ENCODE measurements around the gene ZNF518B.
"Not testable (repeated sequence)": the region's sequence is repeated elsewhere in the genome, so short reads cannot be mapped to it uniquely, and the experiment has no call there.

The ZNF518B gene

DNA sequence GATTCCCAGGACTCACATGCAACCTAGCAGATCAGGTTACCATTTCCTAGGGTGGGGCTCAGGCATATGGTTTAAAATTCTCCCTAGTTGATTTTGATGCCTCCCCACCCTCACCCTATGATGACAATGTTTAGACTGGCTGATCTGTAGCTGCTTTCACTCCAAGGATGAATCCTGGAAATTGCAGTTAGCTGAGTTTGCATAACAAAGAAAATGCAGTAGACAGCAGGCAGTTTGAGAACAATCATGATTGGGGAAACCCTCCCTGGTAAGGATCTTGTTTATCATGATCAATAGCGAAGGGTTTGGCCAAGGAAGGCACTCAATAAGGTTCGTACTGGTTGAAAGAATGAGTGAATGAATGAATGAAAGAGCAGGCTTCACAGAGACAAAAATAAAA is 2.1 kb downstream of the ZNF518B start:
- DNase-seq, result no peak

DNA sequence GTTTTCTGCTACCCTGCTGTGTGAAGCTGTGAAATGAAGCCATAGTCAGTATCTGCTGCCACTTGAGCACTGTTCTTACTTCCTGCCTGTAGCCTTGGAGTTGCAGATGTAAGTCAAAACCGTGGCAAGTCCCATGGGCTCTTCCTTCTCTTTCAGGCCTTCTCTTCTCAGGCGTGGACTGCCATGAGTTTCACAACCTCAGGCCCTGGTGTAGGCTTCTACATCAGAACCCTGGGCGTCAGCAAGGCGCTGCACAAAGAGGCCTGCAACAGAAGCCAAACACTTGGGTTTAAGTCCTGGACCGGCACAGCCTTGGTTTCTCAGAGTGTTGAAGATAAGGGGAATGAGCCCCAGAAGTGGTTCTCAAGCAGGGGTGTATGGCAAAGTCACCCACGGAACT is 2.5 kb downstream of the ZNF518B start:
- DNase-seq, result no peak

DNA sequence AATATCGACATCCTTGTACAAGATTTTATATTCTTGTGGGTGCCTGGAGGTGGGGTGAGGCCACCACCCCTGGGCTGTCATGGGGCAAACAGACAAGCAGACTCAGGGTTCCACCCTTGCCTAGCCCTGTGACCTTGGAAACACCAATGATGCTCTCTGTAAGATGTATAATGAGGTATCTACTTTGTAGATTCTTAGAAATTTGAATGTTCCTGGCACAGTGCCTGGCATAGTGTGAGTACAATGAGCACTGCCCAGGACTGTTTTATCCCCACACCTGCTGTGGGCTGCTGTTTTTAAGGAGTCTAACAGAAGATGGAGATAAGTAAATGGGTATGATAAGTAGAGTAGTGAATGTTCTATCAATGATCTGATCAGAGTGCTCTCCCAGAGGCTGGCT is 3.1 kb downstream of the ZNF518B start:
- DNase-seq, result no peak

DNA sequence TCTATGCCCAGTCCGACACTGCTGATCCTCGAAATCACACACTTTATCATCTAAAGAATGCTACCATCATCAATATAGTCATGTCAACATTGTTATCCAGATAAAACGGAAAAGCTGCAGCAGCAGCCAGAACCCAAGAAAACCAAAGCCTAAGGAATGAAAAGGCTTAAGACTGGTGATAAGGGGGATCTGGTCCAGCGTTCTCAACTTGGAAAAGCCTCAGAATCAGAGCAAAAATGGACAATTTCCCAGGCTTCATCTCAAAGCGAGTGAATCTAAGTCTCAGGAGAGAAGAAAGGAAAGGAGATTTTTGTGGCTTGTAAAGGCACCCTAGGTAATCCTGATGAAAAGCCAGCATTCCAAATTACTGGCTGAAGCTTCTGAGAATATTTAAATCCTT is 8.2 kb downstream of the ZNF518B start:
- no peak for DNase-seq

DNA sequence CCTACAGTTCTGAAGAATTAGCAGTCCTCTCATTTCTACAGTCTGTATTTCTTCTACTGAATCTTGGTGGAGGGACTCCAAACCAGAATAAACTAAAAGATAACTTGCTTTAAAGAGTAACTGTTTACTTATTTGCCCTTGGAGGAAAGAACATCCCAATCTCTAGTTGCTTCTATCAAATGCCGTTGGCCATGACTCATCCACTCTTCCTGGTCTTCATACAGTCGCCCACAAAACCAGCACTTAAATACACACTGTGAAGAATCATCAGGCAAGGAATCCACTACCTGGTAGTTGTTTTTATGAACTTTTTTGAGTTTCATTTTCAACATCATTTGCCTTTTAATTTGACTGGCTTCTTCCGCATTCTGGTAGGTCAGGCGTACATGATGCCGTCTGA is 14.2 kb downstream of the ZNF518B start:
- DNase-seq, result no peak

DNA sequence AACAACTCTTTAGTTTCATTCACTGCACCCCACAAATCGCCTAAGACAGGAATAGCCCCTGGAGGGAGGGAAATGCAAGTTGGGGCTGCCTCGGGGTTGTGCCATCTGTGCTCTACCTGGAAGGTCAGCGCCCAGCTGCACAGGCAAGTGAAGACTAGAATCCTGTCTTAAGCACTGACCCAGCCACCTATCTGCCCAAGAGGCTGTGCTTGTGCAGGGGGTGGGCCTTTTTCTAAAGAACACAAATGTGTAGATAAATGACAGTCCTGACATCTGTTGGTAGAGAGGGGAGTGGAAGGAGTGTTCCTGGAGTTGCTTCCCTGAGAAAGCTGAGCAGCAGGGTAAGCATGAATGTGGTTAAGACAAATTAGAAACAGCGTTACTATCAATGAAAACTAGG is 15.7 kb downstream of the ZNF518B start:
- DNase-seq, result no peak

DNA sequence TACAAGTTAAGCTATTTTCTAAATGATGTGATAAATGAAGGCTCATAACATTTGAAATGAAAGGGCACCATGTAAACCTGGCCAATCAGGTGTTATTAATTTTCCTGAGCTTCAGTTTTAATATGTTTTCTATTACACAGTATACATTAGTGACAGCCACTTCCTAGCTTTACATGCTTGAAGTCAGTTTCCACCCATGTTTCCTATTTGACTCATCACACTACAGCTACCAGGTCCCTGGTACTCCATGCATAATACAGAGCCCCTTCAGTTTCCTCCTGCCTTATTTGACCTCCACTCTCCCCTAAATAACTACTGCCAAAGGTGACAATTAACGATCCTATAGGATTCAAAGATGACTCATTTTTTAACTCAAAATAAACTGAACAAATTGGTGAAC is 18.3 kb downstream of the ZNF518B start:
- DNase-seq, result no peak

DNA sequence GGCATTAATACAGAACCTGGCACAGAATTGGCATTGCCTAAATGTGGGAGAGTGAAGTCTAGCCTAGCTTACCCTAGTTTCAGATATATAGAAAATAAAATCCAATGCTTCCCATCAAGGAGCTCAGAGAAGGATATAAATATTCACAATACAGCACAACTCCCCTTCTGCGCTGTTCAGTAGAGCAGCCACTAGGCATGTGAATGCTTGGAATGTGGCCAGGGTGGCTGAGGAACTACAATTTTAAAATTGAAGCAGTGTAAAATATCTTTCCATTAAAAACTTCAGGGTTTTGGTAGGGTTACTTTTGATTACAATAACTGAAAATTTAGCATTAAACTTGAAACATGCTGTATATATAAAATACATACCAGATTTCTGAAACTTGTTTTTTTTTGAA is 19.5 kb downstream of the ZNF518B start:
- no peak for DNase-seq

DNA sequence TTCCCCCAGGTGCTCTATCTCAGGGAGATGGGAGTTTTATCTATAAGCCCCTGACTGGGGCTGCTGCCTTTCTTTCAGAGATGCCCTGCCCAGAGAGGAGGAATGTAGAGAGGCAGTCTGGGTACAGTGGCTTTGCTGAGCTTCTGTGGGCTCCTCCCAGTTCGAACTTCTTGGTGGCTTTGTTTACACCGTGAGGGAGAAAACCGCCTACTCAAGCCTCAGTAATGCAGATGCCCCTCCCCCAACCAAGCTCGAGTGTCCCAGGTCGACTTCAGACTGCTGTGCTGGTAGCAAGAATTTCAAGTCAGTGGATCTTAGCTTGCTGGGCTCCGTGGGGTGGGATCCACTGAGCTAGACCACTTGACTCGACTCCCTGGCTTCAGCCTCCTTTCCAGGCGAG is 29.5 kb downstream of the ZNF518B start:
- DNase-seq, result not testable (repeated sequence)

DNA sequence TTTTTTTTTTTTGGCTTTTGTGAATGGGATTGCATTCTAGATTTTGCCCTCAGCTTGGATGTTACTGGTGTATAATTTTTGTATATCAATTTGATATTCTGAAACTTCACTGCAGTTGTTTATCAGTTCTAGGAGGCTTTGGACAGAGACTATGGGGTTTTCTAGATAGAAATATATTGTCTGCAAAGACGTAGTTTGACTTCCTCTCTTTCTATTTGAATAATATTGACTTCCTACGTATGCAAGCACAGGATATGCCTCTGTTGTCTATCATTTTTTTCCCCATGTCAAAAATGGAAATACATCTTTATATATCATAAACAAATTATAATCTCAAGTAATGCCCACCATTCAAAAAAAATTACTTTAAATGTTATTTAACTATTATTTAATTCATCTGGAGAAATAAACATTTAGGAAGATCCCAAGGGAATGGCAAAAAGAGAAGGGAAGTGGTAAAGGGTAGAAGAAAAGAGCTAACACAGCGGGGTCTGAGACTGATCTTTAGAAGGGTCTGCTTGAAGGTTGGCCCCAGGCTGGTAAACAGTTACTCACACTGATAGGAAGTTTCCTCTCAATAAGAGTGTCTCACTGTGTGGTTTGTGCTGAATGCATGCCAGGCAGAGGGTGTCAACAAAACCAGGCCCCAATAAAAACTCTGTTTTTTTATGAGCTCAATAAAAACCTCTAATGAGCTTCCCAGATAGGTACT is 35.7 kb downstream of the ZNF518B start:
- DNase-seq, result no peak

DNA sequence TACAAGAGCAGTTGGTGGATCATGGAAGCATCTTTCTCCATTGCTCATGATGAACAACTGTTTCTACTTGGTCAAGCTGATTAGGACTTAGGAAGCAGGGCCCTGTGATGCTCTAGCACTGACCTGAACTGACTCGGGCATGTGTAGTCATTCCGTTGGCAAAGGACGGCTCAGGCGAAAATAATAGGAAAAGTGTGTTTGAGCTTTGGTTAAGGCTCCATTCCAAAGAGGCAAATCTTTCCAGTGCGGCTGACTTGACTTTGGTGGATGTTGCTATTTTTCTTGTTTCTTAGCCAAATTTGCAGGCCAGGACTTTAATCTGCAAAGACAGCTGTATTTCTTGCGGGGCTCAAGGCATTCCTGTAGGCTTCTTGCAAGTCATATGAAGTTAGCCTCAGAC is 39.5 kb downstream of the ZNF518B start:
- no peak for DNase-seq

DNA sequence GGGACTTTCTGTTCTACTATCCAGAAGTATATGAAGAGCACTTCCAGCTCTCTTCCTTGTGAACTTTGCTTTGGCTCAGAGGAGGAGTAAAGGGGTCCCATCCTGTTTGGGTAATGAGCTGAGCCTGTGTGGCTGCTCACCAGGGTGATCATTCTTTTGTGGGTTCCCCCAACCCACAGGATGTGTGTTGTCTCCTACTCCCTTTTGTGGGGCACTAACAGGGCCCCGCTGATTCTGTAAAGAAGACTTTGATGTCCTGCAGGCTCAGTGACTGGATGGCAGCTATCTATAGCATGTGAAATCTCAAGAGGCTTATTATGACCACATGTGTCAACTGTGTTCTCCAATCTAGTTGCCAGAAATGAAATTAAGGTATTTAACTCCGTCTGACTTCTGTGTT is 40.8 kb downstream of the ZNF518B start:
- DNase-seq, result no peak

DNA sequence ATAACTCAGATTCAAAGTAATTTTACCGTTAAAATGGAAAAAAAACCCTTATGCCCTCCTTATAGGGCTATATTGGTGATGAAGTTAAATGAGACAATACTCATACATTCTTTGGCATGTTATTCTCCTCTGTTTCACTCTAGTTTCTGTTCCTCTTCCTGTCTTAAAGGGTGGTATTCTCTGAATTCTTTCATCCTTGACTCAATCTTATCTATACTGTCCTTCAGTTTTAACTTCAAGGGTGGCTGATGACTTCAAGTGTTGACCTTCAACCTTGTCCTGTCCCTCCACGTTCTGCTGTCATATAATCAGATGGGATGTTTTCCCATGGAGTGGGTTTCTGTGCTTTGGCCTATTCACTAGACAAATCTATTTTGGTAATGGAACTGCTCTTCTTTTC is 44.0 kb downstream of the ZNF518B start:
- DNase-seq, result no peak

DNA sequence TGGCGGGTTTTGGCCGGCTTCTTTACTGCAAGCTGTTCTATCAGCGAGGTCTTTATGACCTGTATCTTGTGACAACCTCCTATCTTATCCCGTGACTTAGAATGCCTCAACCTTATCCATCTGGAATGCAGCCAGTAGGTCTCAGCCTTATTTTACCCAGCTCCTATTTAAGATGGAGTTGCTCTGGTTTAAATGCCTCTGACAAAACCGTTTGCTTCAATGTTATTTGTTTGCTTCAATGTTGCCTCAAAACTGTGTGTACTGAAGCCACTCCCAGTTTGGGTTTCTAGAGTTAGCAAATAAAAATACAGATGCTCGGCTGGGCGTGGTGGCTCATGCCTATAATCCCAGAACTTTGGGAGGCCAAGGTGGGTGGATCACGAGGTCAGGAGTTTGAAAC is 51.6 kb downstream of the ZNF518B start:
- DNase-seq, result no peak

DNA sequence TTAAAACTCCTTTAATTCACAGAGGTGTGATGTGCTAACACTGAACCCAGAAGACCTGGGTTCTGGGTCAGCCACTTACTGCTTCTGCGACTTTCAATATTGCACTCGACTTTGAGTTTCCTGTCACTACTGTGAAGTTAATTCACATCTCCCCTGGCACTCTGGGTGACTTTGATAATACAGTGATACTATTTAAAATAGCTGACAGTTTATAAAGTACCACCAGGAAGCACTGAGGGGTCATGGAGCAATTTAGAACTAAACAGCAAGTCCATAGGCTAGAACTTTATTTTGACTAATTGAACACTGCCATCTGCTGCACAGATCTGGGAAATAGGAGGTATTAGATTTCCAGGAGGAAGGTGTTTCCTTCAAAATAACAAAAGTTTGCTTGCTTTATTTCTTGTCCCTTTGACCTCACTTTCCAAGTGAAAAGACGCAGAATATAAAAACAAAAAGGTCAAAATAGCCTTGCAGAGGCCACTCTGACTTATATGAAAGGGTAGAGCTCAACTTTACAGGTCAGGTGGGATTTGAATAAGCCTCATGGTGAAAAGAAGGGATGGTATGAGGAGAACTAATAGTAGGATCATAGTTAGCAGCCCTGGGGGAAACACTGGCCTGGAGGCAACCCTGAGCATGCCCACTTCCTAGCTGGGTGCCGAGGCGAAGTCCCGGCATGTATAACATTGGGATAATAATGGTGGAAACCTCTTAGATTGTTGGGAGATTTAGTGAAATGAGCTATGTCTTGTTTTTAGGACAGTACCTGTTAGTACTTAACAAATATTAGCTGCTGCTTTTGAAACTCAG is 53.4 kb downstream of the ZNF518B start:
- no peak for DNase-seq

DNA sequence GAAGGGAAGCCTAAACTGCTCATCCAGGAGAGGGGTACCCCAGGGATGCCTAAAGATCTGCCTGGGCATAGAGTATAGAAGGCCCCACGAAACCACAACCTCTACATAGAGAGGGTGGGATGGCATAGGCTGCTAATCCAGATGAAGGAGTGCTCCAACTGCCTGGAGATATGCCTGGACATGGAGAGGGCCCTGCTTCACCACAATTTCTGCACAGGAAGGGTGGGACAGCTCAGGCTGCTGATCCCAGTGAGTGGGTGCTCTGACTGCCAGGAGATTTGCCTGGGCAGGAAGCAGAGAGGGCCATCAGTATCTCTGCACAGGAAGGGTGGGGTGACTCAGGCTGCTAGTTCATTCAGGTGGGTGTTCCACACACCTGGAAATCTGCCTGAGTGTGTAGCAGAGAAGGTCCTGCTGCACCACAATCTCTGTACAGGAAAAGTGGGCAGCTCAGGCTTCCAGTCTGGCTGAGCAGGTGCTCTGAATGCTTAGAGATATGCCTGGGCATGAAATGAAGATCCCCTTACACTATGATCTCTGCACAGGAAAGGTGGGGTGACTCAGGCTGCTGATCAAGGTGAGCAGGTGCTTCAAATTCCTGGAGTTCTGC is 61.1 kb downstream of the ZNF518B start:
- DNase-seq, result no peak

Measured in T1000 (cell line).